ENCODE measurements around the gene ATP10B.

The ATP10B gene

GRCh38 chr5:160524827-160525226, 327.2 kb downstream of the ATP10B start:
- no peak for TF ChIP-seq SIN3A (IDR thresholded peaks at IDR 0.05; ENCODE audit: borderline replicate concordance, insufficient read depth, low read length)
- TF ChIP-seq FOXP2 (optimal IDR thresholded peaks at IDR 0.05; ENCODE audit: borderline replicate concordance, extremely low read depth, extremely low read length, insufficient read depth) = no peak
- no peak for TF ChIP-seq POLR2AphosphoS5 (IDR thresholded peaks at IDR 0.05; ENCODE audit: low read depth, low read length)
- TF ChIP-seq REST (IDR thresholded peaks at IDR 0.05; ENCODE audit: insufficient read depth in 1 of 2, low read depth in 2 of 2, low read length in 2 of 2) = no peak
- no peak for TF ChIP-seq TAF1 (IDR thresholded peaks at IDR 0.05; ENCODE audit: borderline replicate concordance, insufficient read depth, low read length)

- no peak for TF ChIP-seq TAF1 (IDR thresholded peaks at IDR 0.05; ENCODE audit: borderline replicate concordance, insufficient read depth, low read length)
- TF ChIP-seq POLR2AphosphoS5 (IDR thresholded peaks at IDR 0.05; ENCODE audit: low read depth, low read length) = no peak
- TF ChIP-seq FOXP2 (optimal IDR thresholded peaks at IDR 0.05; ENCODE audit: borderline replicate concordance, extremely low read depth, extremely low read length, insufficient read depth) = no peak
- no peak for TF ChIP-seq SIN3A (IDR thresholded peaks at IDR 0.05; ENCODE audit: borderline replicate concordance, insufficient read depth, low read length)
- TF ChIP-seq REST (IDR thresholded peaks at IDR 0.05; ENCODE audit: insufficient read depth in 1 of 2, low read depth in 2 of 2, low read length in 2 of 2) = no peak
Measured at GRCh38 chr5:160523502-160524163, 328.4 kb downstream of the ATP10B start.

GRCh38 chr5:160521392-160521663, 330.7 kb downstream of the ATP10B start:
- TF ChIP-seq FOXP2 (optimal IDR thresholded peaks at IDR 0.05; ENCODE audit: borderline replicate concordance, extremely low read depth, extremely low read length, insufficient read depth) = no peak
- TF ChIP-seq POLR2AphosphoS5 (IDR thresholded peaks at IDR 0.05; ENCODE audit: low read depth, low read length) = no peak
- TF ChIP-seq REST (IDR thresholded peaks at IDR 0.05; ENCODE audit: insufficient read depth in 1 of 2, low read depth in 2 of 2, low read length in 2 of 2) = no peak
- no peak for TF ChIP-seq TAF1 (IDR thresholded peaks at IDR 0.05; ENCODE audit: borderline replicate concordance, insufficient read depth, low read length)
- TF ChIP-seq SIN3A (IDR thresholded peaks at IDR 0.05; ENCODE audit: borderline replicate concordance, insufficient read depth, low read length) = no peak

GRCh38 chr5:160520609-160521391, 331.2 kb downstream of the ATP10B start:
- TF ChIP-seq REST (IDR thresholded peaks at IDR 0.05; ENCODE audit: insufficient read depth in 1 of 2, low read depth in 2 of 2, low read length in 2 of 2) = no peak
- TF ChIP-seq TAF1 (IDR thresholded peaks at IDR 0.05; ENCODE audit: borderline replicate concordance, insufficient read depth, low read length) = no peak
- TF ChIP-seq SIN3A (IDR thresholded peaks at IDR 0.05; ENCODE audit: borderline replicate concordance, insufficient read depth, low read length) = no peak
- no peak for TF ChIP-seq FOXP2 (optimal IDR thresholded peaks at IDR 0.05; ENCODE audit: borderline replicate concordance, extremely low read depth, extremely low read length, insufficient read depth)
- no peak for TF ChIP-seq POLR2AphosphoS5 (IDR thresholded peaks at IDR 0.05; ENCODE audit: low read depth, low read length)

Measured in PFSK-1 (cell line).